PFSK-1 (cell line): ENCODE data around the gene NEURL2.

Experiments
- FOXP2 ChIP-seq: optimal IDR thresholded peaks from 2 replicates; pipeline ENCODE3; 2011; ENCODE audit warnings: borderline replicate concordance, control low read depth, inconsistent platforms; ENCODE audit not compliant: insufficient read depth; ENCODE audit errors: extremely low read length, extremely low read depth
- POLR2AphosphoS5 ChIP-seq: IDR thresholded peaks from 2 replicates; pipeline ENCODE4 v1.6.1; 2012; ENCODE audit warnings: low read depth, mild to moderate bottlenecking, control low read depth, low read length, moderate library complexity
- SIN3A ChIP-seq: IDR thresholded peaks from 2 replicates; pipeline ENCODE4 v1.6.1; 2012; ENCODE audit warnings: mild to moderate bottlenecking, low read length, moderate library complexity, borderline replicate concordance; ENCODE audit not compliant: insufficient read depth
- TAF1 ChIP-seq: IDR thresholded peaks from 2 replicates; pipeline ENCODE4 v1.6.1; 2012; ENCODE audit warnings: low read length, control low read depth, borderline replicate concordance; ENCODE audit not compliant: insufficient read depth
- TF ChIP-seq, protein P1 (sequence below), 2 experiments: IDR thresholded peaks; 2 replicates each; pipeline versions ENCODE4 v1.6.1 to v1.8.0; 2011 to 2012; ENCODE audit warnings: low read depth in 2 of 2, low read length in 2 of 2, control low read depth in 1 of 2, inconsistent platforms in 1 of 2, mild to moderate bottlenecking in 1 of 2, moderate library complexity in 1 of 2; ENCODE audit not compliant: insufficient read depth in 1 of 2

NEURL2 gene

GRCh38 chr20:45880988-45881788, 9.8 kb downstream of the NEURL2 start, which contains the start of gene ZSWIM1:
ZSWIM1 (plus strand) TSS chr20:45881227; CDS start chr20:45882593, 1,366 bp downstream.
- TF ChIP-seq SIN3A (no peak), POLR2AphosphoS5 (peak; percentile 95), FOXP2 (no peak), TAF1 (peak; percentile 89)
- TF ChIP-seq, protein P1, sequence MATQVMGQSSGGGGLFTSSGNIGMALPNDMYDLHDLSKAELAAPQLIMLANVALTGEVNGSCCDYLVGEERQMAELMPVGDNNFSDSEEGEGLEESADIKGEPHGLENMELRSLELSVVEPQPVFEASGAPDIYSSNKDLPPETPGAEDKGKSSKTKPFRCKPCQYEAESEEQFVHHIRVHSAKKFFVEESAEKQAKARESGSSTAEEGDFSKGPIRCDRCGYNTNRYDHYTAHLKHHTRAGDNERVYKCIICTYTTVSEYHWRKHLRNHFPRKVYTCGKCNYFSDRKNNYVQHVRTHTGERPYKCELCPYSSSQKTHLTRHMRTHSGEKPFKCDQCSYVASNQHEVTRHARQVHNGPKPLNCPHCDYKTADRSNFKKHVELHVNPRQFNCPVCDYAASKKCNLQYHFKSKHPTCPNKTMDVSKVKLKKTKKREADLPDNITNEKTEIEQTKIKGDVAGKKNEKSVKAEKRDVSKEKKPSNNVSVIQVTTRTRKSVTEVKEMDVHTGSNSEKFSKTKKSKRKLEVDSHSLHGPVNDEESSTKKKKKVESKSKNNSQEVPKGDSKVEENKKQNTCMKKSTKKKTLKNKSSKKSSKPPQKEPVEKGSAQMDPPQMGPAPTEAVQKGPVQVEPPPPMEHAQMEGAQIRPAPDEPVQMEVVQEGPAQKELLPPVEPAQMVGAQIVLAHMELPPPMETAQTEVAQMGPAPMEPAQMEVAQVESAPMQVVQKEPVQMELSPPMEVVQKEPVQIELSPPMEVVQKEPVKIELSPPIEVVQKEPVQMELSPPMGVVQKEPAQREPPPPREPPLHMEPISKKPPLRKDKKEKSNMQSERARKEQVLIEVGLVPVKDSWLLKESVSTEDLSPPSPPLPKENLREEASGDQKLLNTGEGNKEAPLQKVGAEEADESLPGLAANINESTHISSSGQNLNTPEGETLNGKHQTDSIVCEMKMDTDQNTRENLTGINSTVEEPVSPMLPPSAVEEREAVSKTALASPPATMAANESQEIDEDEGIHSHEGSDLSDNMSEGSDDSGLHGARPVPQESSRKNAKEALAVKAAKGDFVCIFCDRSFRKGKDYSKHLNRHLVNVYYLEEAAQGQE (IDR thresholded peaks at IDR 0.05; ENCODE audit: insufficient read depth in 1 of 2, low read depth in 2 of 2, low read length in 2 of 2) = 0 out of 4 replicates have a peak, but pooled peaks have one; percentile 14 to 52

- no peak for TF ChIP-seq FOXP2
- TF ChIP-seq, protein P1 (IDR thresholded peaks at IDR 0.05; ENCODE audit: insufficient read depth in 1 of 2, low read depth in 2 of 2, low read length in 2 of 2) = no peak
- no peak for TF ChIP-seq POLR2AphosphoS5
- no peak for TF ChIP-seq TAF1
- no peak for TF ChIP-seq SIN3A
Measured at GRCh38 chr20:45878076-45878761, 12.8 kb downstream of the NEURL2 start.

- TF ChIP-seq, protein P1 (IDR thresholded peaks at IDR 0.05; ENCODE audit: insufficient read depth in 1 of 2, low read depth in 2 of 2, low read length in 2 of 2) = no peak
- no peak for TF ChIP-seq FOXP2
- TF ChIP-seq TAF1 = no peak
- no peak for TF ChIP-seq POLR2AphosphoS5
- no peak for TF ChIP-seq SIN3A
Measured at GRCh38 chr20:45874576-45874975, 16.4 kb downstream of the NEURL2 start.

DNA sequence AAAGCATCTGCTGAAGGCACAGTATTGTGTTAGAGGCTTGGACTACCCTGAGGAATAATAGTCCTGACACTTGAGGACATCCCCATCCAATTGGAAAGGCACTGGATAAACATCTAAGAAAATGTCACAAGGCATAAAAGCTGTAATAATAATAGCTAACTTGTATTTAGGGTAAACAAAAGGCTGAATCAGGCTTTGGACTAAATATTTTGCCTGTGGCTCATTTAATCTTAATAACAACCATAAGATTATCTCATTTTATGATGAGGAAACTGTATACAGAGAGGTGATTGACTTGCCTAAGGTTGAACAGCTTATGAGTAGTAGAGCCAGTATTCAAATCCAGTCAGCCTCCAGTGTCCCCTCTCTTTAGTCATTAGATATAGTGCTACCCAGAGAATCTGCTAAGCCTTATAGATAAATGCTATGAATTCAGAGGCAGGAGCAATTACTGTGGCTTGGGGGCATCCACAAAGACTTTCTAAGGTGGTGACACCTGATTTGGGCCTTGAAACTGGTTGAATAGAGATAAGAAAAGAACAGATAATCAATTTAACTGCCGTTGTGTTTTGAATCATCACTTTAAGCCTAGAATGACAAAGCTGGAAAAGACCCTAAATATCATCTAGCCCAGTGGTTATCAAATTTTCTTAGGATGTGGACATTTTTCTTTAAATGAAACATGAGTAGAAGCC, 17.5 kb downstream of the NEURL2 start:
- TF ChIP-seq FOXP2 (no peak), SIN3A (no peak), POLR2AphosphoS5 (no peak), TAF1 (no peak)
- TF ChIP-seq, protein P1 (IDR thresholded peaks at IDR 0.05; ENCODE audit: insufficient read depth in 1 of 2, low read depth in 2 of 2, low read length in 2 of 2) = no peak
